Cerebellar nuclear complex (tissue), 1 donor: ENCODE results near the gene IL23R.
"Not testable (repeated sequence)": the region's sequence is repeated elsewhere in the genome, so short reads cannot be mapped to it uniquely, and the experiment has no call there.

Experiments
- DNase-seq, 2 experiments: peaks; one replicate each; lab custom pipeline; 2025; lab: John Stamatoyannopoulos, UW

The IL23R gene

GRCh38 chr1:67194209-67194863, 28.1 kb downstream of the IL23R start:
- DNase-seq: no peak

- no peak for DNase-seq
Measured at GRCh38 chr1:67200755-67201154, 34.5 kb downstream of the IL23R start.

- DNase-seq: no peak
Measured at GRCh38 chr1:67201891-67202290, 35.6 kb downstream of the IL23R start.

GRCh38 chr1:67204298-67204980, 38.2 kb downstream of the IL23R start:
- DNase-seq: no peak

- not testable (repeated sequence) for DNase-seq
Measured at GRCh38 chr1:67207398-67207797, 41.1 kb downstream of the IL23R start.

GRCh38 chr1:67208217-67208616, 42.0 kb downstream of the IL23R start:
- no peak for DNase-seq

- no peak for DNase-seq
Measured at GRCh38 chr1:67209521-67209920, 43.3 kb downstream of the IL23R start.

- no peak for DNase-seq
Measured at GRCh38 chr1:67211589-67212563, 45.6 kb downstream of the IL23R start.

GRCh38 chr1:67213164-67213563, 46.9 kb downstream of the IL23R start:
- DNase-seq: no peak

GRCh38 chr1:67213948-67214347, 47.7 kb downstream of the IL23R start:
- DNase-seq: no peak

GRCh38 chr1:67214420-67215174, 48.3 kb downstream of the IL23R start:
- no peak for DNase-seq

- DNase-seq: no peak
Measured at GRCh38 chr1:67216401-67216800, 50.1 kb downstream of the IL23R start.

GRCh38 chr1:67217417-67217816, 51.2 kb downstream of the IL23R start:
- DNase-seq: no peak

- DNase-seq: no peak
Measured at GRCh38 chr1:67217938-67218337, 51.7 kb downstream of the IL23R start.

GRCh38 chr1:67224856-67225255, 58.6 kb downstream of the IL23R start:
- DNase-seq: no peak

- DNase-seq: no peak
Measured at GRCh38 chr1:67226688-67227087, 60.4 kb downstream of the IL23R start.

GRCh38 chr1:67227196-67227595, 60.9 kb downstream of the IL23R start:
- DNase-seq: no peak

GRCh38 chr1:67228791-67229190, 62.5 kb downstream of the IL23R start:
- no peak for DNase-seq

- DNase-seq: no peak
Measured at GRCh38 chr1:67230539-67230938, 64.3 kb downstream of the IL23R start.

GRCh38 chr1:67236277-67236676, 70.0 kb downstream of the IL23R start:
- no peak for DNase-seq

GRCh38 chr1:67239738-67240137, 73.5 kb downstream of the IL23R start:
- DNase-seq: no peak

- DNase-seq: no peak
Measured at GRCh38 chr1:67241200-67241746, 75.0 kb downstream of the IL23R start.
